Measurements from ENCODE around the gene HM13. TPM values are rescaled to one million over a fixed set of nuclear protein-coding genes. Genes with fewer than 3 reads are reported as not detected.

Gene HM13
- total and polyA plus RNA-seq, 2 of the 13 experiments (the other 11 are each of a cell fraction or from before 2014, with no cell fraction given) = 118 to 243 TPM

DNA sequence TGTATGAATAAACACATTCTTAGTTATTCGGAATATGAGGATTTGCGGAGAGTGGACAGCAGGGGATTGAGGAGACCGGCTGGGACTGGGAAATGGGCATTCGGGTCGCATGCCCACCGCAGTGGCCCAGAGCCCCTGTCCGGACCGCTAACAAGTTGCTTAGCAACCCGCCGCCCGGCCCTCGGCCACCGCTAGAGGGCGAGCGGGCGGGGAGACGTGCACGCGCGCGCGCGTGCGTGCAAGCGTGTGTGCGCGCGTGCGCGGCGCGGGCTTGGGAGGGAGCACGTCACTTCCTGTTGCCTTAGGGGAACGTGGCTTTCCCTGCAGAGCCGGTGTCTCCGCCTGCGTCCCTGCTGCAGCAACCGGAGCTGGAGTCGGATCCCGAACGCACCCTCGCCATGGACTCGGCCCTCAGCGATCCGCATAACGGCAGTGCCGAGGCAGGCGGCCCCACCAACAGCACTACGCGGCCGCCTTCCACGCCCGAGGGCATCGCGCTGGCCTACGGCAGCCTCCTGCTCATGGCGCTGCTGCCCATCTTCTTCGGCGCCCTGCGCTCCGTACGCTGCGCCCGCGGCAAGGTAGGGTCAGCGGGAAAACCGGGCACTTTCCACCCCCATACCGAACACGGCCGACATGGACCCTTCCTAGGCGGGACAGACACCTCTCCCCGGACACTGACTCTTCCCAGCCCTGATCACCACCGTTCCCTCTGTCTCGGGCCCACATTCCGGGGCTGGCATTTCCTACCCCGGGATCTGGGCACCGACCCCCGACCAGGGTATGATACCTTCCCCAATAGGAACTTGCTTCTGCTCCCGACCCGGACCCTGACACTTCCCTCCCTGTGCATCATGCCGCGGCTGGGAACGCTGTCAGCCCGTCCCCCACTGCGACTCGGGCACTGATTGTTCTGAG lies at the start of gene HM13 (continued):
- TF ChIP-seq, protein P1, sequence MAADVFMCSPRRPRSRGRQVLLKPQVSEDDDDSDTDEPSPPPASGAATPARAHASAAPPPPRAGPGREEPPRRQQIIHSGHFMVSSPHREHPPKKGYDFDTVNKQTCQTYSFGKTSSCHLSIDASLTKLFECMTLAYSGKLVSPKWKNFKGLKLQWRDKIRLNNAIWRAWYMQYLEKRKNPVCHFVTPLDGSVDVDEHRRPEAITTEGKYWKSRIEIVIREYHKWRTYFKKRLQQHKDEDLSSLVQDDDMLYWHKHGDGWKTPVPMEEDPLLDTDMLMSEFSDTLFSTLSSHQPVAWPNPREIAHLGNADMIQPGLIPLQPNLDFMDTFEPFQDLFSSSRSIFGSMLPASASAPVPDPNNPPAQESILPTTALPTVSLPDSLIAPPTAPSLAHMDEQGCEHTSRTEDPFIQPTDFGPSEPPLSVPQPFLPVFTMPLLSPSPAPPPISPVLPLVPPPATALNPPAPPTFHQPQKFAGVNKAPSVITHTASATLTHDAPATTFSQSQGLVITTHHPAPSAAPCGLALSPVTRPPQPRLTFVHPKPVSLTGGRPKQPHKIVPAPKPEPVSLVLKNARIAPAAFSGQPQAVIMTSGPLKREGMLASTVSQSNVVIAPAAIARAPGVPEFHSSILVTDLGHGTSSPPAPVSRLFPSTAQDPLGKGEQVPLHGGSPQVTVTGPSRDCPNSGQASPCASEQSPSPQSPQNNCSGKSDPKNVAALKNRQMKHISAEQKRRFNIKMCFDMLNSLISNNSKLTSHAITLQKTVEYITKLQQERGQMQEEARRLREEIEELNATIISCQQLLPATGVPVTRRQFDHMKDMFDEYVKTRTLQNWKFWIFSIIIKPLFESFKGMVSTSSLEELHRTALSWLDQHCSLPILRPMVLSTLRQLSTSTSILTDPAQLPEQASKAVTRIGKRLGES (CRISPR knock-in tag; IDR thresholded peaks at IDR 0.05; ENCODE audit: borderline replicate concordance) = peak; percentile 81
- TF ChIP-seq, protein P2, sequence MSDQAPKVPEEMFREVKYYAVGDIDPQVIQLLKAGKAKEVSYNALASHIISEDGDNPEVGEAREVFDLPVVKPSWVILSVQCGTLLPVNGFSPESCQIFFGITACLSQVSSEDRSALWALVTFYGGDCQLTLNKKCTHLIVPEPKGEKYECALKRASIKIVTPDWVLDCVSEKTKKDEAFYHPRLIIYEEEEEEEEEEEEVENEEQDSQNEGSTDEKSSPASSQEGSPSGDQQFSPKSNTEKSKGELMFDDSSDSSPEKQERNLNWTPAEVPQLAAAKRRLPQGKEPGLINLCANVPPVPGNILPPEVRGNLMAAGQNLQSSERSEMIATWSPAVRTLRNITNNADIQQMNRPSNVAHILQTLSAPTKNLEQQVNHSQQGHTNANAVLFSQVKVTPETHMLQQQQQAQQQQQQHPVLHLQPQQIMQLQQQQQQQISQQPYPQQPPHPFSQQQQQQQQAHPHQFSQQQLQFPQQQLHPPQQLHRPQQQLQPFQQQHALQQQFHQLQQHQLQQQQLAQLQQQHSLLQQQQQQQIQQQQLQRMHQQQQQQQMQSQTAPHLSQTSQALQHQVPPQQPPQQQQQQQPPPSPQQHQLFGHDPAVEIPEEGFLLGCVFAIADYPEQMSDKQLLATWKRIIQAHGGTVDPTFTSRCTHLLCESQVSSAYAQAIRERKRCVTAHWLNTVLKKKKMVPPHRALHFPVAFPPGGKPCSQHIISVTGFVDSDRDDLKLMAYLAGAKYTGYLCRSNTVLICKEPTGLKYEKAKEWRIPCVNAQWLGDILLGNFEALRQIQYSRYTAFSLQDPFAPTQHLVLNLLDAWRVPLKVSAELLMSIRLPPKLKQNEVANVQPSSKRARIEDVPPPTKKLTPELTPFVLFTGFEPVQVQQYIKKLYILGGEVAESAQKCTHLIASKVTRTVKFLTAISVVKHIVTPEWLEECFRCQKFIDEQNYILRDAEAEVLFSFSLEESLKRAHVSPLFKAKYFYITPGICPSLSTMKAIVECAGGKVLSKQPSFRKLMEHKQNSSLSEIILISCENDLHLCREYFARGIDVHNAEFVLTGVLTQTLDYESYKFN (CRISPR knock-in tag; conservative IDR thresholded peaks at IDR 0.05) = peak; percentile 60
- TF ChIP-seq, protein P3, sequence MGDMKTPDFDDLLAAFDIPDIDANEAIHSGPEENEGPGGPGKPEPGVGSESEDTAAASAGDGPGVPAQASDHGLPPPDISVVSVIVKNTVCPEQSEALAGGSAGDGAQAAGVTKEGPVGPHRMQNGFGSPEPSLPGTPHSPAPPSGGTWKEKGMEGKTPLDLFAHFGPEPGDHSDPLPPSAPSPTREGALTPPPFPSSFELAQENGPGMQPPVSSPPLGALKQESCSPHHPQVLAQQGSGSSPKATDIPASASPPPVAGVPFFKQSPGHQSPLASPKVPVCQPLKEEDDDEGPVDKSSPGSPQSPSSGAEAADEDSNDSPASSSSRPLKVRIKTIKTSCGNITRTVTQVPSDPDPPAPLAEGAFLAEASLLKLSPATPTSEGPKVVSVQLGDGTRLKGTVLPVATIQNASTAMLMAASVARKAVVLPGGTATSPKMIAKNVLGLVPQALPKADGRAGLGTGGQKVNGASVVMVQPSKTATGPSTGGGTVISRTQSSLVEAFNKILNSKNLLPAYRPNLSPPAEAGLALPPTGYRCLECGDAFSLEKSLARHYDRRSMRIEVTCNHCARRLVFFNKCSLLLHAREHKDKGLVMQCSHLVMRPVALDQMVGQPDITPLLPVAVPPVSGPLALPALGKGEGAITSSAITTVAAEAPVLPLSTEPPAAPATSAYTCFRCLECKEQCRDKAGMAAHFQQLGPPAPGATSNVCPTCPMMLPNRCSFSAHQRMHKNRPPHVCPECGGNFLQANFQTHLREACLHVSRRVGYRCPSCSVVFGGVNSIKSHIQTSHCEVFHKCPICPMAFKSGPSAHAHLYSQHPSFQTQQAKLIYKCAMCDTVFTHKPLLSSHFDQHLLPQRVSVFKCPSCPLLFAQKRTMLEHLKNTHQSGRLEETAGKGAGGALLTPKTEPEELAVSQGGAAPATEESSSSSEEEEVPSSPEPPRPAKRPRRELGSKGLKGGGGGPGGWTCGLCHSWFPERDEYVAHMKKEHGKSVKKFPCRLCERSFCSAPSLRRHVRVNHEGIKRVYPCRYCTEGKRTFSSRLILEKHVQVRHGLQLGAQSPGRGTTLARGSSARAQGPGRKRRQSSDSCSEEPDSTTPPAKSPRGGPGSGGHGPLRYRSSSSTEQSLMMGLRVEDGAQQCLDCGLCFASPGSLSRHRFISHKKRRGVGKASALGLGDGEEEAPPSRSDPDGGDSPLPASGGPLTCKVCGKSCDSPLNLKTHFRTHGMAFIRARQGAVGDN (CRISPR knock-in tag; IDR thresholded peaks at IDR 0.05) = peak; percentile 99
- no peak; the same call in none of the 2 replicates for TF ChIP-seq GTF3A (CRISPR knock-in tag; conservative IDR thresholded peaks at IDR 0.05)
- TF ChIP-seq, protein P4, sequence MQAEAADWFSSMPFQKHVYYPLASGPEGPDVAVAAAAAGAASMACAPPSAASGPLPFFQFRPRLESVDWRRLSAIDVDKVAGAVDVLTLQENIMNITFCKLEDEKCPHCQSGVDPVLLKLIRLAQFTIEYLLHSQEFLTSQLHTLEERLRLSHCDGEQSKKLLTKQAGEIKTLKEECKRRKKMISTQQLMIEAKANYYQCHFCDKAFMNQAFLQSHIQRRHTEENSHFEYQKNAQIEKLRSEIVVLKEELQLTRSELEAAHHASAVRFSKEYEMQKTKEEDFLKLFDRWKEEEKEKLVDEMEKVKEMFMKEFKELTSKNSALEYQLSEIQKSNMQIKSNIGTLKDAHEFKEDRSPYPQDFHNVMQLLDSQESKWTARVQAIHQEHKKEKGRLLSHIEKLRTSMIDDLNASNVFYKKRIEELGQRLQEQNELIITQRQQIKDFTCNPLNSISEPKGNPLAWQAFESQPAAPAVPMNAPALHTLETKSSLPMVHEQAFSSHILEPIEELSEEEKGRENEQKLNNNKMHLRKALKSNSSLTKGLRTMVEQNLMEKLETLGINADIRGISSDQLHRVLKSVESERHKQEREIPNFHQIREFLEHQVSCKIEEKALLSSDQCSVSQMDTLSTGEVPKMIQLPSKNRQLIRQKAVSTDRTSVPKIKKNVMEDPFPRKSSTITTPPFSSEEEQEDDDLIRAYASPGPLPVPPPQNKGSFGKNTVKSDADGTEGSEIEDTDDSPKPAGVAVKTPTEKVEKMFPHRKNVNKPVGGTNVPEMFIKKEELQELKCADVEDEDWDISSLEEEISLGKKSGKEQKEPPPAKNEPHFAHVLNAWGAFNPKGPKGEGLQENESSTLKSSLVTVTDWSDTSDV (CRISPR knock-in tag; IDR thresholded peaks at IDR 0.05) = peak; percentile 38; the same call in 1 of the 2 replicates
- TF ChIP-seq, protein P5, sequence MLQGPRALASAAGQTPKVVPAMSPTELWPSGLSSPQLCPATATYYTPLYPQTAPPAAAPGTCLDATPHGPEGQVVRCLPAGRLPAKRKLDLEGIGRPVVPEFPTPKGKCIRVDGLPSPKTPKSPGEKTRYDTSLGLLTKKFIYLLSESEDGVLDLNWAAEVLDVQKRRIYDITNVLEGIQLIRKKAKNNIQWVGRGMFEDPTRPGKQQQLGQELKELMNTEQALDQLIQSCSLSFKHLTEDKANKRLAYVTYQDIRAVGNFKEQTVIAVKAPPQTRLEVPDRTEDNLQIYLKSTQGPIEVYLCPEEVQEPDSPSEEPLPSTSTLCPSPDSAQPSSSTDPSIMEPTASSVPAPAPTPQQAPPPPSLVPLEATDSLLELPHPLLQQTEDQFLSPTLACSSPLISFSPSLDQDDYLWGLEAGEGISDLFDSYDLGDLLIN (CRISPR knock-in tag; IDR thresholded peaks at IDR 0.05; ENCODE audit: borderline replicate concordance) = peak; percentile 95; the same call in 1 of the 2 replicates
- TF ChIP-seq, protein P6, sequence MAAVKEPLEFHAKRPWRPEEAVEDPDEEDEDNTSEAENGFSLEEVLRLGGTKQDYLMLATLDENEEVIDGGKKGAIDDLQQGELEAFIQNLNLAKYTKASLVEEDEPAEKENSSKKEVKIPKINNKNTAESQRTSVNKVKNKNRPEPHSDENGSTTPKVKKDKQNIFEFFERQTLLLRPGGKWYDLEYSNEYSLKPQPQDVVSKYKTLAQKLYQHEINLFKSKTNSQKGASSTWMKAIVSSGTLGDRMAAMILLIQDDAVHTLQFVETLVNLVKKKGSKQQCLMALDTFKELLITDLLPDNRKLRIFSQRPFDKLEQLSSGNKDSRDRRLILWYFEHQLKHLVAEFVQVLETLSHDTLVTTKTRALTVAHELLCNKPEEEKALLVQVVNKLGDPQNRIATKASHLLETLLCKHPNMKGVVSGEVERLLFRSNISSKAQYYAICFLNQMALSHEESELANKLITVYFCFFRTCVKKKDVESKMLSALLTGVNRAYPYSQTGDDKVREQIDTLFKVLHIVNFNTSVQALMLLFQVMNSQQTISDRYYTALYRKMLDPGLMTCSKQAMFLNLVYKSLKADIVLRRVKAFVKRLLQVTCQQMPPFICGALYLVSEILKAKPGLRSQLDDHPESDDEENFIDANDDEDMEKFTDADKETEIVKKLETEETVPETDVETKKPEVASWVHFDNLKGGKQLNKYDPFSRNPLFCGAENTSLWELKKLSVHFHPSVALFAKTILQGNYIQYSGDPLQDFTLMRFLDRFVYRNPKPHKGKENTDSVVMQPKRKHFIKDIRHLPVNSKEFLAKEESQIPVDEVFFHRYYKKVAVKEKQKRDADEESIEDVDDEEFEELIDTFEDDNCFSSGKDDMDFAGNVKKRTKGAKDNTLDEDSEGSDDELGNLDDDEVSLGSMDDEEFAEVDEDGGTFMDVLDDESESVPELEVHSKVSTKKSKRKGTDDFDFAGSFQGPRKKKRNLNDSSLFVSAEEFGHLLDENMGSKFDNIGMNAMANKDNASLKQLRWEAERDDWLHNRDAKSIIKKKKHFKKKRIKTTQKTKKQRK (IDR thresholded peaks at IDR 0.05; ENCODE audit: low read length) = no peak

Data from HepG2 (cell line).